GM21723 (cell line): ENCODE results near the gene CAT.
"Not testable (repeated sequence)": the region's sequence is repeated elsewhere in the genome, so short reads cannot be mapped to it uniquely, and the experiment has no call there.

Source experiments
- ATAC-seq: cut with Tn5 transposase; IDR thresholded peaks from one replicate; pipeline ENCODE4 v1.9.1; 2021; ENCODE audit warnings: mild to moderate bottlenecking, moderate library complexity; ENCODE audit not compliant: unreplicated experiment

CAT gene

GRCh38 chr11:34424826-34425225 is 13.9 kb upstream of the CAT start:
- not testable (repeated sequence) for ATAC-seq

GRCh38 chr11:34425360-34425759 is 13.4 kb upstream of the CAT start:
- ATAC-seq = no peak

GRCh38 chr11:34425867-34426266 is 12.9 kb upstream of the CAT start:
- ATAC-seq = no peak

DNA sequence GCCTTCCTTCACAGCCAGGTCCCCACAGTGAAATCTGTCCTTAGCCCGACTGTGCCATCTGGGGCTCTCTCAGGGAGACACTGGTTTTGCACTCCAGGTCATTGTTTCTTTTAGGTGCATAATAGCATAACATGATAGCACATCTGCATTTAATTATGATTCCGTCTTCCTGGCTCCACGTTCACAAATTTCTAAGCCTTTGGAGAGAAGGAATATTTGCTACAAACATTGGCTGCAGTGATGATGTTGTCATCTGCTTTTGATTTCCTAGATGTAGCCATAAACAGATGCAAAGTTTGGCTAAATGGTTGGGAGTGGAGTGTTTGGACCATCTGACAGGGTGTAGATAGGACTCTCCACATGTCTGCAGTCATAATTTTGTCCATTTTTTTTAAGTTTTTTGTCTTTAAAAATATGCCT is 12.0 kb upstream of the CAT start:
- ATAC-seq = no peak

DNA sequence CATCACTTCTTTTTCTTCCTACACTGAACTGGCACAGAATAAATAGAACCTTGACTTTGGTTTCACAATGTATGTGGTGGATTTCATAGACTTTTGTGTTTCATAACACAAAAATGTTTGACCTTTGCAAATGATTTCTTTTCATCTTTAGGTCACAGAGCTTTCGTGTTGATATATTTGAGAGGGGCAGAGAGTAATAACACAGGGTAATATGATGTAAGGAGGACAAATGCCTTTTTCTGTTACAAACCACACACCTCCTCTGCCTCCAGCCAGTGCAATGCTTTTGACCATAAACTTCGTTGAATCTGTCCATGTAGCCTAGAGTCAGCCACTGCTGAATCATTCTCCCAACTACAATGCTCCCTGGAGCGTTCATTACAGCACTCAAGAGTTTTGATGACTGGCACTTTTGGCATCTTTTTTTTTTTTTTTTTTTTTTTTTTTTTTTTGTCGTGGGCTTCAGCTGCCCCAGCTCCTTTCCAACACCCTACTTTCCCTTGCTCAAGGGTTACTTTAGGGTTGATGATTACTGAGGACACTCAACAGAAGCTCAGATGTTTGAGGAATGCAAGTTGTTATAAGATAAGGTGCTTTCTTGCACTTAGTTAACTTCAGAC is 11.4 kb upstream of the CAT start:
- ATAC-seq = no peak

DNA sequence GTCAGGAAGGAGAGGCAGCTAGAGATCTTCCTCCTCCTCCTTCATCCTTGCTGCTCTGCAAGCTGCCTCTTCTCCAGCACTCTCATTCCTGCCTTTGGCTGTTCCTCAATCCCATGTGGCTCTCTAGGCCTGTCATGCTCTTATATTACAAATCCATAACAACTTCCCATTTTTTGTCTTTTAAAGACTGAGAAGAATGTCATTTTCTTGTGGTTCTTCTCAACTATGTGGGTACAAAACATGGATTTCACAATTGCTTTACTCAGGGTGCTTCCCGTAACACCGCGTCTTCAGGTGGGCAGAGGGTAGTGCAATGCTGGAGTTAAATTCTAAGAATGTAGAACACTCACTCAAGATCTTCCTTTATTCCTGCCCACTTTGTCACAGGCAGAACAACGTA is 6.8 kb upstream of the CAT start:
- no peak for ATAC-seq

DNA sequence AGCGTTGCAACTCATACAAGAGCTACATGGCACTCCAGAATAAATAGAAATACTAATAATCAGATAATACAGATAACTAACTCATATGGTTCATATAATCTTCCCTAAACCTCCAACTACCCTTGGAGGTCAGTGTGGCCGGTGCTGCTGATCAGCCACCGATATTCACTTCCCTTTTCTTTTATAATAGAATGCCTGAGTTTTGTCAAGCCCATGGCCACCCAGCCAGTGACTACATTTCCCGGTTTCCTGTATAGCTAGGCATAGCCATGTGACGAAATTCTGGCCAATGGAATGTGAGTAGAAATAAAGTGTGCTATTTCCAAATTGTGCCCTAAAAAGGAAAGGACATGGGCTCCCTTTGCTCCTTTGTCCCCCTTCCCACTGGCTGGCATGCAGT is 5.9 kb upstream of the CAT start:
- ATAC-seq = no peak

DNA sequence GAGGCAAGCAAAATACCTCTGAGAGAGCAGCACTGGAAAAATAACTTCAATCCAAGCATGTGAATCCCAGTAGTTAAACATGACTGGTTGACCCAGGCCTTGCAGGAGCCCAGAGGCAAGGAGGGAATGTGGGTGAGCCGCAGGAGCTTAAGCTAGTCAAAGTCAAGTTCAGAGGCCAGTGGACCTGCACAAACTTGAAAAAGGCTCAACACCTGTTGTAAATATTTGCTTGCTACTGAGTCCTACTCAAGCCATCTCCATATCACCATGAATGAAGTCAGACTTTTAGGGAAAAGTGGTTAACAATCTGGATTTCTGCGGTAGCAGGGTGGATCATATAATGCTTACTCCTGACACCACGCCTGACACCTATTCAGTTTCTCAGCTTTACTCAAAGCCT is 4.8 kb upstream of the CAT start:
- ATAC-seq = no peak

DNA sequence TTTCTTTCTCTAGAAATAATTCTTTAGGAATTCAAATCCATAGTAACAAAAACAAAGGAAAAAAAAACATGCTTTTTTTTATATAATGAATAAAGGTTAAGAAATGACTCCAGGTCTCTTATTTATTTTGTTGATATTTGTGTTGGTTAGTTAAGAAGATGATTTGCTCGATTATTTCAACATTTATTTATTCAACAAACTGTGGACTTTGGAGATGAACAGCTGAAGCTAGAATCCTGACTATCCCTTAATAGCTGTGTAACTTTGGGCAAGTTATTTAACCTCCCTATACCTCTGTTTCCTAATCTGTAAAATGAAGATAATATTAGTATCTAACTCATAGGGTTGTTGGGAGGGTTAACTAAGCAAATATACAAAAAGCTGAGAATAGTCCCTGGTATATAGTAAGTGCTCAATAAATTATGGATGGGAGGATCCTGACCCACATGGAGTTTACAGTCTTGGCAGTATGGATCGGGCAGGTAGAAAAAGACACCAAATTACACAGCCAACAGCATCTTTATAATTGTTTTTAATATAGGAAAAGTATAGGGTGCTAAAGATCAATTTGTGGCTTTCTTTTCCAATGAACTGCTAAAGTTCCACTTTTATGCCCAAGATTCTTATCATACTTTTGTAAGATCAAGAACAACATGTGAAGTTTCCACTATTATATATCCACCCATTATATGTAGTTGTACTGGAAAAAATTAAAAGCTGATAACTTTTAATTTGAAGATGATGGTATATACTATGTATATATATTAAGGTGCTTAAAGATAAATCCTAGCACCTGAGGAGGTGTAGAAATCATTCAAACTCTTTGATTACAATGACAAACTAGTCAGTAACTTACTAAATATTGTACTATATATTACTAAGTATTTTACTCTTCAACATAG is 1.3 kb upstream of the CAT start:
- no peak for ATAC-seq

DNA sequence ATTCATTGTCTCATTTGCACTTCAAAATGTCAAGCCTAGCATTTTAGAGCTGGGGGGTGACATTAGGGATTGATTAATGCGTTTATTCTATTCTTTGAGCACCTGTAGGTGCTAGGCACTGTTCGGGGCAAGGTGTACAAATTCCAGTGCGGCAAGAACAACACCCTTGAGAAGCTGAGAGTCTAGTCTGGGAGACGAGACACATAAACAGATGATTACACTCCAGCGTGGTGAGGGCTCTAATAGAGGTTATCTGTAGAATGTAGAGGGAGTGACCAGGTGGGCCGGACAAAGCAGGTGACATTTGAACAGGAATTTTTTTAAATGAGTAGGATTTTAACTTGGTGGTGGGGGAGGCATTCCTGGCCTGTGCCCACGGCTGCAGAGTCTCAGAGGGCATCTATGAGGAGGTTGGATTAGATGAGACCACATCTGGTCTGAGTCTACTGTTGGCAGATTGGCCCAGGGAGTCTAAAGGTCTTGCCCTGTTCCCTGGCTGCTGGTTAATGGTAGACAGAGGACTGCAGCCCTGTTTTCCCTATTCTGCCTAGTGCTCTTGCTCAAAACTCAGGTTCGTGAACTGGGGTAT is 970 bp downstream of the CAT start:
- ATAC-seq = no peak

GRCh38 chr11:34441814-34442213 is 3.1 kb downstream of the CAT start:
- no peak for ATAC-seq

- no peak for ATAC-seq
Observed at GRCh38 chr11:34443136-34443535, 4.4 kb downstream of the CAT start.

DNA sequence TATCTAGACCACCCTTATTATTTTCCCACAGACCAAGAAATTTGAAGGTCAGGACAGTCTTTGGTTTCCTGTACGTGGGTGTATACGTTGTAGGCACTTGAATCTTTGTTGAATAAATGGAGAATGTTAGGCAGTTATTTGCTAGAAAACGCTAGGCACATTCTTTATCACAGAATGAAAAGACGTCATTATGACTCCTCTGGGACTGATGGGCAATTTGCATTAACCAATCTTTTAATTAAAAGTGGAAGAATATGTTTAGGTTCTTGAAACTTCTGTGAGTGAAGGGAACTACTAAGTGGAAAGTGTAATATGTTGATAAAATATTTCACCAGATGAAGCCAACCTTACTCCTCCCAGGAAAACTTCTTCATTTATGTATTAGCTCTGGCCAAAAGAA is 5.7 kb downstream of the CAT start:
- ATAC-seq = no peak

DNA sequence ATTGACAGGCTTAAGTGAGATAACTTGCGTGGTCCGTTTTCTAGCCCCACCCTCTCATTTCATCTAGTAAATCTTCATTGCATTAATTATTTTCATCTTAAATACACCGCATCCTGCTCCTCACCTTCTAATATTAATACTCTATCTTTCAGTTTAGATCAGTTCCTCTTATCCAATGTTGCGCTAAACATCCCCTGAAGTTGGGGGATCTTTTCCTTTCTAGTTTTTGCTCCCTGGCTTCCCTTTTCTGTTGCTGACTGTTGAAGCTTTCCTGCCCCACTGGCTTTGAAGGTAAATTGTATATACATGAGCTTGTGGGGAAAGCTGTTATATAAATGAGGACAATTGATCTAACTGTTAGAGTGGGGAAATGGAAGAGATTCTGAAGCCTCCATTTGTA is 7.2 kb downstream of the CAT start:
- ATAC-seq = no peak

DNA sequence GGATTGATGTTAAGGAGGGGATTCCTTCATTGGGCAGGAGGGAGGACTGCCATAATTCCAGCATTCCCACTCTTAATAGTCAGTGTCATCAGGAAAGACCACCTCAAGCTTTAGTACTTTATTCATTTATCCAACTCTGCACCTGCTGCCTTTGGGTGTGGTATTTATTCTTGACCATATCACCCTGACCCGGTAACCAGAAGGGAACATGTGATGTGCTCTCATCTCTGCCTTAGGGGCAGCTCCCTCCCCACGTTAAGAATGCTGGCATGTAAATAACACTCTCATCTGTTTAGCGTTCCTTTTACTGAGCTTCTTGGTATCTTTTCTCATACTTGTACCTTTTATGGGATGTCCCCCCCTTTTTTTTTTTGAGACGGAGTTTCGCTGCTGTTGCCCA is 7.7 kb downstream of the CAT start:
- ATAC-seq = no peak

GRCh38 chr11:34447044-34447443 is 8.3 kb downstream of the CAT start:
- no peak for ATAC-seq

- ATAC-seq = no peak
Observed at GRCh38 chr11:34448223-34448994, 9.7 kb downstream of the CAT start.

DNA sequence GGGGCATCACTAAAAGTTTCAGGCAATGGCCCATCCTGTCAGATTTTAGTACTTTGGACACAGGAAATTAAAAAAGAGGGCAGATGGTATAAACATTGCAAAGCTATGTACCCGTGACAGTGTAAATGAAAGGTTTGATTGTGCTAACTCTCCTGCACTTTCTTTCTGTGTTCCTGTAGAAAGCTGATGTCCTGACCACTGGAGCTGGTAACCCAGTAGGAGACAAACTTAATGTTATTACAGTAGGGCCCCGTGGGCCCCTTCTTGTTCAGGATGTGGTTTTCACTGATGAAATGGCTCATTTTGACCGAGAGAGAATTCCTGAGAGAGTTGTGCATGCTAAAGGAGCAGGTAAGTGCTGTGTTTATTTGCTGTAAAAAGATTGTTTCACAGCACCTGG is 10.3 kb downstream of the CAT start:
- ATAC-seq = no peak

GRCh38 chr11:34451053-34451452 is 12.3 kb downstream of the CAT start:
- no peak for ATAC-seq

DNA sequence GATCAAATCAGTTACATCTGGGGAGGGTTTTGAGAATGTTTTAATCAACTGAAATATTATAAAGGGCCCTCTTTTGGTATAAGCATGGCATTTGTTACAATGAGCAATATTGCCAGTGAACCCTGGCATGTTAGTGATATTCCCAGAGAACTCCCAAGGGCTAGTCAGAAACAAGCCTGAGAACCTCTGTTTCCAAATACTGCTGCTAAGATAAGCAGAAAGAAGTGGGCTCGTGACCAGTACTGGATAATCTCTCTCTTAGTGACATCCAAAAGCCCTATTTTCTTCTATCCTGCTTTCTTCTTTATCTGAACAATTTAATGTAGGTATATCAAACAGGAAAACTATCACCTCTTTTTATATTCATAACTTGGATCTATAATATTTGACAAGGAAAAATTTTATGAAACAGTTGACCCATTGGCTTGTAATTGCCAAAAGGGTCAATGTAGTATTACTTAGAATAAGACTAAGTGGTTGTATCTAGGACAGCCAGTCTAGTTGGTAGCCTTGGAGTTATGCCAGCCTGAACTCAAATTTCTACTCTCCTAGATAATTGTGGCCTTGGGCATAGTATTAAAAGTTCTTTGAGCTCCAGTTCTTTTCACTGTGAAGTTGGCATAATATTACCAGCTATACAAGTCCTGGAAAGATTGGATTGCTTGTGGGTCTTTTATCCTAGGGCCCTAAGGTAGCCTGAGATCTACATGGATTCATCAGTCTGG is 15.7 kb downstream of the CAT start:
- ATAC-seq = no peak

DNA sequence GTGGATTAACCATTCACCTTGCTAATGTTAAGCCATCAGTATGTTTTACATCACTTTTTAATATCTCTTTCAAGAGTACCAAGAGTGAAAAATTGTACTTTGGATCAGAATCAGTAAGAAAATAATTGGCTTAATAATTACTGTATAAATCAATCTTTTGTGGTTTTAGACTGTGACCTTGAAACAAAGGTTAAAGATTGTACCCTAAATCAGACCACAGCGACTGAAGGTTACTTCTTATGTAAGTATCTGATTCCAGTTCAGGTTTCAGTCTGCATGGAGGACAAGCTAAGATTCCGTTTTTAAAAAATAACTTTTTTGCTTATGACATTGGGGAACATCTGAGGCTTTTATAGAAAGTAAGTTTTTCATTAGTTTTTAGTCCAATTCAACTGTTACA is 18.9 kb downstream of the CAT start:
- ATAC-seq = no peak
